Hepatocyte (in vitro differentiated cells): Measurements from ENCODE around the gene FMNL1.

Experiments
- EZH2phosphoT487 ChIP-seq: fragments of 200-600 bp; sonication (generic); IDR thresholded peaks from one replicate; pipeline ENCODE4 v1.6.1; 2018; ENCODE audit warnings: antibody characterized with exemption, mild to moderate bottlenecking, low read depth, moderate library complexity; ENCODE audit not compliant: unreplicated experiment, severe bottlenecking
- TF ChIP-seq, protein P1 (sequence below): fragments of 200-600 bp; sonication (generic); IDR thresholded peaks from 2 replicates; pipeline ENCODE4 v1.5.1; 2016; ENCODE audit warnings: antibody characterized with exemption, mild to moderate bottlenecking; ENCODE audit not compliant: poor library complexity

DNA sequence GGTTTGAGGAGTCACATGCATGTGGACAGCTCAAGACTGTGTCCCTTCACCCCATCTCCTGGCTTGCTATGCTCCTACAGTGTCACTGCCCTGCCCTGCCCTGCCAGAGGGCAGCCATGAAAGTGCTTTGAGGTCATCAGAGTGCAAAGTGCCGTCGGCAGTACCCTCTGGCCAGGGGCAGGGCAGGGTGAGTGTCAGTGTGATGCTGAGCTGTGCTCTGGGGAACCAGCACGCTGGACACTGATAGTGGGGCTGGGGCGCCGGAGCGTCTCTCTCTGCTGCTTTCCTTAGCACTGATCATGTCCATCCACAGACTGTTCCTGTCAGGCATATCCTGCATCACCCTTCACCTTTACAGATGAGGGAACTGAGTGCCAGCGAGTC lies 41.8 kb downstream of the FMNL1 start:
- TF ChIP-seq, protein P1, sequence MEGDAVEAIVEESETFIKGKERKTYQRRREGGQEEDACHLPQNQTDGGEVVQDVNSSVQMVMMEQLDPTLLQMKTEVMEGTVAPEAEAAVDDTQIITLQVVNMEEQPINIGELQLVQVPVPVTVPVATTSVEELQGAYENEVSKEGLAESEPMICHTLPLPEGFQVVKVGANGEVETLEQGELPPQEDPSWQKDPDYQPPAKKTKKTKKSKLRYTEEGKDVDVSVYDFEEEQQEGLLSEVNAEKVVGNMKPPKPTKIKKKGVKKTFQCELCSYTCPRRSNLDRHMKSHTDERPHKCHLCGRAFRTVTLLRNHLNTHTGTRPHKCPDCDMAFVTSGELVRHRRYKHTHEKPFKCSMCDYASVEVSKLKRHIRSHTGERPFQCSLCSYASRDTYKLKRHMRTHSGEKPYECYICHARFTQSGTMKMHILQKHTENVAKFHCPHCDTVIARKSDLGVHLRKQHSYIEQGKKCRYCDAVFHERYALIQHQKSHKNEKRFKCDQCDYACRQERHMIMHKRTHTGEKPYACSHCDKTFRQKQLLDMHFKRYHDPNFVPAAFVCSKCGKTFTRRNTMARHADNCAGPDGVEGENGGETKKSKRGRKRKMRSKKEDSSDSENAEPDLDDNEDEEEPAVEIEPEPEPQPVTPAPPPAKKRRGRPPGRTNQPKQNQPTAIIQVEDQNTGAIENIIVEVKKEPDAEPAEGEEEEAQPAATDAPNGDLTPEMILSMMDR = no peak
- no peak for TF ChIP-seq EZH2phosphoT487
